HCT116 (cell line): Measurements from ENCODE around the gene CBFA2T2.

Experiments
- EGR1 ChIP-seq: IDR thresholded peaks from 2 replicates; pipeline ENCODE4 v1.6.1; 2012; ENCODE audit warnings: low read depth
- MAX ChIP-seq: IDR thresholded peaks from 2 replicates; pipeline ENCODE4 v1.6.1; 2012
- POLR2A ChIP-seq: IDR thresholded peaks from 2 replicates; pipeline ENCODE4 v1.7.0; 2011; ENCODE audit warnings: borderline replicate concordance; ENCODE audit not compliant: insufficient read depth, insufficient read length; ENCODE audit errors: extremely low read depth
- POLR2AphosphoS5 ChIP-seq: IDR thresholded peaks from 2 replicates; pipeline ENCODE4 v1.6.1; 2011; ENCODE audit warnings: mild to moderate bottlenecking, low read depth, low read length, moderate library complexity
- SIN3A ChIP-seq: IDR thresholded peaks from 2 replicates; pipeline ENCODE4 v1.6.1; 2012; ENCODE audit warnings: low read depth
- TF ChIP-seq, protein P1 (sequence below), 3 experiments: fragments of 200-600 bp in 1 of 3; sonication (generic) in 1 of 3; IDR thresholded peaks in 2 of 3; conservative IDR thresholded peaks in 1 of 3; 2 replicates each; pipeline ENCODE4 v1.5.1; 2012 to 2017; ENCODE audit warnings: low read depth in 2 of 3, low read length in 2 of 3, antibody characterized with exemption in 1 of 3, borderline replicate concordance in 1 of 3, control low read depth in 1 of 3, mild to moderate bottlenecking in 1 of 3, mixed read lengths in 1 of 3, mixed run types in 1 of 3, moderate library complexity in 1 of 3; ENCODE audit not compliant: insufficient read depth in 1 of 3
- TF ChIP-seq, protein P2 (sequence below): IDR thresholded peaks from 2 replicates; pipeline ENCODE4 v1.6.1; 2011; ENCODE audit warnings: mild to moderate bottlenecking, low read length, moderate library complexity; ENCODE audit not compliant: insufficient replicate concordance; ENCODE audit errors: extremely low read depth

DNA sequence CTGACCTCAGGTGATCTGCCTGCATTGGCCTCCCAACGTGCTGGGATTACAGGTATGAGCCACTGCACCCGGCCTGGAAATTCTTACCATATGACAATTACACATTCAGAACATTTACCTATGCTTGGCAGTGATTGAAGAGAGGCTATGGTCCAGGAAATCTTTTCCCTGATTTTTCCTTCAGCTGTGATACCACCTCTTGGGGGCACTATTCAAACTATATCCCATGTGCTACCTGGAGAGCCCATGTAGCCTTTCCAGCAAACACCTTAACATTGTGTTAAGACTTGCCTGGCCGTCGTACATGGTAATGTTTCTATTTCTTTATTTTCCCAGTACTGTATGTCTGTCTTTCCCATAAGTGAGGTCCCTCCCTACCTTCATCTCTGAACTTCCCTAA is 110.5 kb downstream of the CBFA2T2 start:
- no peak for TF ChIP-seq MAX
- TF ChIP-seq, protein P1, sequence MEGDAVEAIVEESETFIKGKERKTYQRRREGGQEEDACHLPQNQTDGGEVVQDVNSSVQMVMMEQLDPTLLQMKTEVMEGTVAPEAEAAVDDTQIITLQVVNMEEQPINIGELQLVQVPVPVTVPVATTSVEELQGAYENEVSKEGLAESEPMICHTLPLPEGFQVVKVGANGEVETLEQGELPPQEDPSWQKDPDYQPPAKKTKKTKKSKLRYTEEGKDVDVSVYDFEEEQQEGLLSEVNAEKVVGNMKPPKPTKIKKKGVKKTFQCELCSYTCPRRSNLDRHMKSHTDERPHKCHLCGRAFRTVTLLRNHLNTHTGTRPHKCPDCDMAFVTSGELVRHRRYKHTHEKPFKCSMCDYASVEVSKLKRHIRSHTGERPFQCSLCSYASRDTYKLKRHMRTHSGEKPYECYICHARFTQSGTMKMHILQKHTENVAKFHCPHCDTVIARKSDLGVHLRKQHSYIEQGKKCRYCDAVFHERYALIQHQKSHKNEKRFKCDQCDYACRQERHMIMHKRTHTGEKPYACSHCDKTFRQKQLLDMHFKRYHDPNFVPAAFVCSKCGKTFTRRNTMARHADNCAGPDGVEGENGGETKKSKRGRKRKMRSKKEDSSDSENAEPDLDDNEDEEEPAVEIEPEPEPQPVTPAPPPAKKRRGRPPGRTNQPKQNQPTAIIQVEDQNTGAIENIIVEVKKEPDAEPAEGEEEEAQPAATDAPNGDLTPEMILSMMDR (IDR thresholded peaks at IDR 0.05 in 2 of 3, conservative IDR thresholded peaks at IDR 0.05 in 1 of 3; ENCODE audit: borderline replicate concordance in 1 of 3, insufficient read depth in 1 of 3, low read depth in 2 of 3, low read length in 2 of 3), result peak in 2 of 3 experiments; percentile 10 to 14; a peak in 1 of 6 replicates
- no peak for TF ChIP-seq SIN3A
- TF ChIP-seq POLR2A, result no peak
- TF ChIP-seq EGR1, result no peak
- TF ChIP-seq, protein P2, sequence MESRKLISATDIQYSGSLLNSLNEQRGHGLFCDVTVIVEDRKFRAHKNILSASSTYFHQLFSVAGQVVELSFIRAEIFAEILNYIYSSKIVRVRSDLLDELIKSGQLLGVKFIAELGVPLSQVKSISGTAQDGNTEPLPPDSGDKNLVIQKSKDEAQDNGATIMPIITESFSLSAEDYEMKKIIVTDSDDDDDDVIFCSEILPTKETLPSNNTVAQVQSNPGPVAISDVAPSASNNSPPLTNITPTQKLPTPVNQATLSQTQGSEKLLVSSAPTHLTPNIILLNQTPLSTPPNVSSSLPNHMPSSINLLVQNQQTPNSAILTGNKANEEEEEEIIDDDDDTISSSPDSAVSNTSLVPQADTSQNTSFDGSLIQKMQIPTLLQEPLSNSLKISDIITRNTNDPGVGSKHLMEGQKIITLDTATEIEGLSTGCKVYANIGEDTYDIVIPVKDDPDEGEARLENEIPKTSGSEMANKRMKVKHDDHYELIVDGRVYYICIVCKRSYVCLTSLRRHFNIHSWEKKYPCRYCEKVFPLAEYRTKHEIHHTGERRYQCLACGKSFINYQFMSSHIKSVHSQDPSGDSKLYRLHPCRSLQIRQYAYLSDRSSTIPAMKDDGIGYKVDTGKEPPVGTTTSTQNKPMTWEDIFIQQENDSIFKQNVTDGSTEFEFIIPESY, result no peak
- TF ChIP-seq POLR2AphosphoS5, result no peak
